PC-9 (cell line): ENCODE measurements around the gene DLGAP4. TPM values are rescaled to one million over a fixed set of nuclear protein-coding genes. Genes with fewer than 3 reads are reported as not detected.

Experiments used
- BruUV-seq: library from RNA; stranded (reverse); fragments of 400-500 nt; replicated peaks from 2 replicates; lab custom pipeline; 2021; lab: Mats Ljungman, UMichigan
- CTCF ChIA-PET: fragments of 300-600 bp; sonication (Branson Sonifier 250); formaldehyde crosslinking; loops from one replicate; lab custom pipeline; 2022; ENCODE audit warnings: antibody characterized with exemption; lab: Charles Lee
- POLR2A ChIA-PET: fragments of 300-600 bp; sonication (Branson Sonifier 250); formaldehyde crosslinking; loops from one replicate; lab custom pipeline; 2022; ENCODE audit warnings: antibody characterized with exemption; ENCODE audit not compliant: unreplicated experiment; lab: Charles Lee
- DNase-seq, 2 experiments: peaks; one replicate each; pipeline versions ENCODE4 v3.0.0 to v3.0.0-alpha.2; 2015 to 2022; ENCODE audit warnings: mixed read lengths in 1 of 2
- H2AFZ ChIP-seq: fragments of 200-600 bp; sonication (generic); 2 replicates; pipeline ENCODE4 v1.8.1; 2017; ENCODE audit warnings: antibody characterized with exemption
- H3F3A ChIP-seq: fragments of 200-600 bp; sonication (generic); 2 replicates; pipeline ENCODE4 v1.8.1; 2017; ENCODE audit warnings: antibody characterized with exemption, mild to moderate bottlenecking, low read depth; ENCODE audit not compliant: insufficient read depth
- H3K27ac ChIP-seq: fragments of 200-600 bp; sonication (generic); 2 replicates; pipeline ENCODE4 v1.6.1; 2016; ENCODE audit warnings: mixed run types
- H3K27me3 ChIP-seq: fragments of 200-600 bp; sonication (generic); 2 replicates; pipeline ENCODE4 v1.6.1; 2016; ENCODE audit warnings: low read depth, mixed run types; ENCODE audit not compliant: insufficient read depth
- H3K36me3 ChIP-seq: fragments of 200-600 bp; sonication (generic); 2 replicates; pipeline ENCODE4 v1.6.1; 2016; ENCODE audit warnings: low read depth, mixed run types
- H3K4me1 ChIP-seq: fragments of 200-600 bp; sonication (generic); replicated peaks from 2 replicates; pipeline ENCODE4 v1.6.1; 2016; ENCODE audit warnings: mixed run types; ENCODE audit not compliant: insufficient read depth
- H3K4me2 ChIP-seq: fragments of 200-600 bp; sonication (generic); 2 replicates; pipeline ENCODE4 v1.6.1; 2017; ENCODE audit warnings: mixed run types
- H3K4me3 ChIP-seq: fragments of 200-600 bp; sonication (generic); 2 replicates; pipeline ENCODE4 v1.6.1; 2016; ENCODE audit warnings: mixed run types
- H3K79me2 ChIP-seq: fragments of 200-600 bp; sonication (generic); 2 replicates; pipeline ENCODE4 v1.6.1; 2017; ENCODE audit warnings: low read depth, mixed run types
- H3K9me2 ChIP-seq: fragments of 200-600 bp; sonication (generic); 2 replicates; pipeline ENCODE4 v1.8.1; 2017; ENCODE audit warnings: mild to moderate bottlenecking; ENCODE audit not compliant: insufficient read depth
- H3K9me3 ChIP-seq: fragments of 200-600 bp; sonication (generic); 2 replicates; pipeline ENCODE4 v1.8.1; 2016; ENCODE audit warnings: low read depth; ENCODE audit not compliant: insufficient read depth
- H4K20me1 ChIP-seq: fragments of 200-600 bp; sonication (generic); 2 replicates; pipeline ENCODE4 v1.8.1; 2017; ENCODE audit not compliant: insufficient read depth
- EZH2 ChIP-seq: fragments of 200-600 bp; sonication (generic); IDR thresholded peaks from 2 replicates; pipeline ENCODE4 v1.8.0; 2017; ENCODE audit warnings: antibody characterized with exemption, low read depth
- intact Hi-C: fragments of 100-400 bp; cut with micrococcal nuclease; formaldehyde crosslinking; loops from one replicate; pipeline ENCODE4 v1.10.0; 2022; ENCODE audit not compliant: unreplicated experiment
- total RNA-seq: library from RNA; stranded (reverse); gene quantifications from 2 replicates; pipeline ENCODE4 v1.2.3, GENCODE V29; 2021
- TF ChIP-seq, protein P1 (sequence below): fragments of 200-600 bp; sonication (generic); conservative IDR thresholded peaks from 2 replicates; pipeline ENCODE4 v1.6.1; 2017; ENCODE audit warnings: mixed run types, antibody characterized with exemption, mild to moderate bottlenecking, moderate library complexity

Gene DLGAP4
- total RNA-seq, 1 experiment from 2014 or later: 62.6 TPM

DNA sequence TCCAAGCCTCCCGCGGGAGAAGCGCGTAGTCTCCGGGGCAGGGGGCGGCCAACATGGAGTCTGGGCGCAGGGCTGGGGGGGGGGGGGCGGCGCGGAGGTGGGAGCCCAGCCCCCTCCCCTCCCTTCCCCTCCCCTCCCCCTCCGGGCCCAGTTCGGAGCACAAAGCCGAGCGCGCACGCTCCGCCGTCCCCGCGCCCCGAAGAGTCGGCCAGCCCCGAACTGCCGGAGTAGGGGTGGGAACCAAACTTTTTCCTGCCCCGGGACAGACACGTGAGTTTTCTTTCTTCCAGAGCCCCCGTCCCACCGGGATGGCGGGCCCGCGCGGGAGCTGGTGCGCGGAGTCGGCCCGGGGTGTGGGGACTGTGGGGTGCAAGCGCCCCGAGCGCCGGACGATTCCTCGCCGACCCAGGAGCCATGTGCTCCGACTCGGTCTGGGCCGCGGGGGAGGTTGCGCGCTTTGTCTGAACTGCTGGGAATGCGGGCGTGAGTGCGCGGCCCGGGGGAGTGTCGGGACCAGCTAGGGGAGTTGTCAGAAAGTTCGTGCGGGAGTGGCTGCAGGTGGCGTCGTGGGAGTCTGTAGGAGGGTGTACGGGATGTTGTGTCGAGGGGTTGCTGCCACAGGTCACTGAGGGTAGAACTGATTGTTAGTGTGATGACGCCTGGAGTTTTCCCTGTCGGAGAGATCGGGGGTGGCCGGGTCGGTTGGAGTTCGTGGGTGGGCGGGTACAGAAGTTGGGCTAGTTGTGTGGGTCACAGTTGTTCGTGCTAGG is 268.4 kb downstream of the DLGAP4 start:
- CTCF ChIA-PET: no interaction called here

DNA sequence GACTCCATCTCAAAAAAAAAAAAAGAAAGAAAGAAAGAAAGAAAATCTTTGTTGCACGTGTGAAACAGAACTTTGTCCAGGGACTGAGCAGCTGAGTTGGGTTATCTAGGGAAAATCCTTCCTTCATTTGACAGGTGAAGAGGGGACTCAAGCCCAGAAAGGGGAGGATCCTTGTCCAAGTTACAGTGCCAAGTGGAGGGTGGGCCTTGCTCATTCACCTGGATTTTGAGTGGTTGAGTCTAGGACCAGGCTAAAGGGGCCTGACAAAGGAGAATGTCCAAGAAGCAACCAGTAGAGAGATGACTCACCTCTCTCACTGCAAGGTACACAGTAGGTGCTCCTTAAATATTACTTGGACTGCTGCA is 269.9 kb downstream of the DLGAP4 start:
- Histone ChIP-seq H3K27me3 (no peaks in the 10 kb centered on the region), H3K4me1 (peaks cover 18% of the 10 kb centered on the region), H4K20me1 (peaks cover 4% of the 10 kb centered on the region; the same call in 1 of the 2 replicates), H3K27ac (no peak overlapping the region), H3K36me3 (no peaks in the 10 kb centered on the region), H3K4me3 (no peak overlapping the region; the same call in 1 of the 2 replicates), H3K4me2 (peak overlapping the region; percentile 95), H3K9me3 (no peaks in the 10 kb centered on the region), H3K9me2 (no peaks in the 10 kb centered on the region), H3K79me2 (peaks cover 13% of the 10 kb centered on the region), H3F3A (peaks cover 36% of the 10 kb centered on the region), H2AFZ (no peak overlapping the region)
- POLR2A ChIA-PET: interaction anchor here (0.7 kb wide), 1 partner anchor 56 kb away, joined by 5 read pairs; no protein-coding TSS in a partner anchor
- no peak for TF ChIP-seq EZH2
- TF ChIP-seq, protein P1, sequence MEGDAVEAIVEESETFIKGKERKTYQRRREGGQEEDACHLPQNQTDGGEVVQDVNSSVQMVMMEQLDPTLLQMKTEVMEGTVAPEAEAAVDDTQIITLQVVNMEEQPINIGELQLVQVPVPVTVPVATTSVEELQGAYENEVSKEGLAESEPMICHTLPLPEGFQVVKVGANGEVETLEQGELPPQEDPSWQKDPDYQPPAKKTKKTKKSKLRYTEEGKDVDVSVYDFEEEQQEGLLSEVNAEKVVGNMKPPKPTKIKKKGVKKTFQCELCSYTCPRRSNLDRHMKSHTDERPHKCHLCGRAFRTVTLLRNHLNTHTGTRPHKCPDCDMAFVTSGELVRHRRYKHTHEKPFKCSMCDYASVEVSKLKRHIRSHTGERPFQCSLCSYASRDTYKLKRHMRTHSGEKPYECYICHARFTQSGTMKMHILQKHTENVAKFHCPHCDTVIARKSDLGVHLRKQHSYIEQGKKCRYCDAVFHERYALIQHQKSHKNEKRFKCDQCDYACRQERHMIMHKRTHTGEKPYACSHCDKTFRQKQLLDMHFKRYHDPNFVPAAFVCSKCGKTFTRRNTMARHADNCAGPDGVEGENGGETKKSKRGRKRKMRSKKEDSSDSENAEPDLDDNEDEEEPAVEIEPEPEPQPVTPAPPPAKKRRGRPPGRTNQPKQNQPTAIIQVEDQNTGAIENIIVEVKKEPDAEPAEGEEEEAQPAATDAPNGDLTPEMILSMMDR: no peak
- intact Hi-C loops: loop anchor here (10.0 kb wide), 1 partner anchor 1121 kb away; the partner anchor contains the start of gene CEP250
- DNase-seq: no peak
- CTCF ChIA-PET: interaction anchor here (0.7 kb wide), 1 partner anchor 326 kb away, joined by 8 read pairs; no protein-coding TSS in a partner anchor
- BruUV-seq: no TSS peak

More for the DNA sequence above, 268.4 kb downstream of the DLGAP4 start:
- Histone ChIP-seq H4K20me1 (peaks cover 4% of the 10 kb centered on the region; the same call in 1 of the 2 replicates), H3K9me2 (no peaks in the 10 kb centered on the region), H2AFZ (peak overlapping the region; percentile 96), H3F3A (peaks cover 48% of the 10 kb centered on the region), H3K9me3 (no peaks in the 10 kb centered on the region), H3K4me1 (peaks cover 18% of the 10 kb centered on the region), H3K4me3 (peak overlapping the region; percentile 75), H3K4me2 (peak overlapping the region; percentile 95), H3K36me3 (no peaks in the 10 kb centered on the region), H3K27ac (no peak overlapping the region), H3K79me2 (peaks cover 13% of the 10 kb centered on the region), H3K27me3 (no peaks in the 10 kb centered on the region)
- BruUV-seq: no TSS peak
- TF ChIP-seq EZH2: no peak
- TF ChIP-seq, protein P1: no peak
- POLR2A ChIA-PET: interaction anchor here (0.7 kb wide), 1 partner anchor 199 kb away, joined by 4 read pairs; the partner anchor contains the start of gene DSN1
- DNase-seq: peak in 1 of 2 experiments; percentile 45
- intact Hi-C loops: loop anchor here (2.0 to 10.0 kb wide), 2 partner anchors 30 to 1120 kb away; partner anchors contain the start of genes CEP250 and RAB5IF

Other genes starting within 250 kb of the DLGAP4 start
- gene EPB41L1, start 151.6 kb upstream of the DLGAP4 start, total RNA-seq: 134 and 141 TPM in 2 replicates
- 19.4 and 25.7 TPM in 2 replicates for gene AAR2, start 69.9 kb upstream of the DLGAP4 start, total RNA-seq
- gene MYL9, start 235.2 kb downstream of the DLGAP4 start, total RNA-seq: 13.3 and 25.3 TPM in 2 replicates